ENCODE results near the gene TPSD1. TPM values are rescaled to one million over a fixed set of nuclear protein-coding genes. Genes with fewer than 3 reads are reported as not detected.
"Not testable (repeated sequence)": the region's sequence is repeated elsewhere in the genome, so short reads cannot be mapped to it uniquely, and the experiment has no call there.

TPSD1 gene
- total RNA-seq, 2 experiments from 2014 or later, result not detected

DNA sequence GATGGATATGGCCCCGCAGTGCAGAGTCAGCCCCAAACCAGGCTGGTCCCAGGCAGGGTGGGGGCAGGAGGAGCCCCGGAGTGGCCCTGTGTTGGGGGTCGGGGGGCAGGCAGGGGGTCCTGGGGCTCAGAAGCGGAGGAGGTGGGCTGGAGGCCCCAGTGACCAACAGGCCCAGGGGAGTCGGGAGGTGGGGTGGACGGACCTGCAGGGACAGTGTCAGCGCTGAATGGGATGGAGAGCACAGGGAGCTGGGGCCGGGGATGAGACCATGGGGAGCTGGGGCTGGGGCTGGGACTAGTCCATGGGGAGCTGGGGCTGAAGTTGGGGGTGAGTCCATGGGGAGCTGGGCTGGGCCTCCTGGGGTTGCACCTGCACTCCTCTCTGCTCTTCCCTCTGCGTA lies 16.3 kb upstream of the TPSD1 start:
- H3K4me1 Mint-ChIP-seq (ENCODE audit: low read depth); CTCF ChIA-PET; H3K9me3 Mint-ChIP-seq; POLR2A ChIA-PET; DNase-seq; H3K36me3 Mint-ChIP-seq; H3K27me3 Mint-ChIP-seq; intact Hi-C loops (cut with micrococcal nuclease); H3K27ac Mint-ChIP-seq; H3K4me3 Mint-ChIP-seq: not testable (repeated sequence)

DNA sequence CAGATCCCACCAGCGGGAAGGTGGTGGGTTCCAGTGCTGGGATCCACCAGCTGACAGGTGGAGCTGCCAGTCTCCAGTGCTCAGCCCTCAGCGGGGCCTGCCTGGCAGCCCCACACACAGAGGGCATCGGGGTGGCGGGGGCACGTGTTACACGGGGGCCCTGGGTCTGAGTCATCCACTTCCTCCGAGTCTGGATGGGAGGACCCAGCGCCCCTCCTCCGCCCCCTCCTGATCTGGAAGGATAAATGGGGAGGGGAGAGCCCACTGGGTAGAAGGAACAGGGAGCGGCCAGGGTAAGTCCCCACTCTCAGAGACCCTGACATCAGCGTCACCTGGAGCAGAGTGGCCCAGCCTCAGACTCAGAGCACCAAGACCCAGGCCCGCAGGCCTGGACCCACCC lies 15.4 kb upstream of the TPSD1 start, which contains the start of gene TPSAB1:
TSS of gene TPSAB1 (plus strand) at position 270 of the 400 bp plus-strand sequence. CDS start 234 bp downstream, outside the sequence.
- DNase-seq; H3K36me3 Mint-ChIP-seq; H3K4me3 Mint-ChIP-seq; POLR2A ChIA-PET; intact Hi-C loops (cut with micrococcal nuclease); H3K27ac Mint-ChIP-seq; H3K9me3 Mint-ChIP-seq; CTCF ChIA-PET; H3K27me3 Mint-ChIP-seq; H3K4me1 Mint-ChIP-seq (ENCODE audit: low read depth): not testable (repeated sequence)

DNA sequence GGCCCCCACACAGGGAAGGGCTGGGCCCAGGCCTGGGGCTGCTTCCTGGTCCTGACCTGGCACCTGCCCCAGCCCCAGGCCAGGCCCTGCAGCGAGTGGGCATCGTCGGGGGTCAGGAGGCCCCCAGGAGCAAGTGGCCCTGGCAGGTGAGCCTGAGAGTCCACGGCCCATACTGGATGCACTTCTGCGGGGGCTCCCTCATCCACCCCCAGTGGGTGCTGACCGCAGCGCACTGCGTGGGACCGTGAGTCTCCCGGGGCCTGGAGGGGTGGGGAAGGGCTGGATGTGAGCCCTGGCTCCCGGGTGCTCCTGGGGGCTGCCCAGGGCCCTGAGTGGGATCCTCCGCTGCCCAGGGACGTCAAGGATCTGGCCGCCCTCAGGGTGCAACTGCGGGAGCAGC lies 14.8 kb upstream of the TPSD1 start:
- H3K9me3 Mint-ChIP-seq; H3K4me3 Mint-ChIP-seq; H3K27me3 Mint-ChIP-seq; CTCF ChIA-PET; H3K27ac Mint-ChIP-seq; intact Hi-C loops (cut with micrococcal nuclease); H3K36me3 Mint-ChIP-seq; H3K4me1 Mint-ChIP-seq (ENCODE audit: low read depth); DNase-seq; POLR2A ChIA-PET: not testable (repeated sequence)

DNA sequence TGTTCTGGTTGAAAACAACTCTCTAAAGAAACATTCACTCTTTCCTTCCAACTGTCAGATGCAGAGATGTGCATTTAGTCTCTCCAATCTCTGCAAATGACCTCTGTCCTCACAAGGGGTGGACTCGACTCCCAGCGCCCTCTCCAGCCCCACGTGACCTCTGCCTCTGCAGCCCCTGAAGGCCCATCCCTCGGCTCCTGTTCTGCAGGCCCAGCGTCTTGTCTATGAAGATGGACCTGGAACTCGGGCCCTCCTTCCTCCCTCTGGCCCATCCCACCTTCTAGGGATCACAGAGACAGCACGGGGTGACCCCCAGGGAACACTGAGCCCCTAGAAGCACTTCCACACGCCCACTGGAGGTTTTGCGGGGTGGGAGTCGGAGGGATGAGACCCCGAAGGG lies 12.5 kb upstream of the TPSD1 start:
- POLR2A ChIA-PET; intact Hi-C loops (cut with micrococcal nuclease); H3K27me3 Mint-ChIP-seq: not testable (repeated sequence)

DNA sequence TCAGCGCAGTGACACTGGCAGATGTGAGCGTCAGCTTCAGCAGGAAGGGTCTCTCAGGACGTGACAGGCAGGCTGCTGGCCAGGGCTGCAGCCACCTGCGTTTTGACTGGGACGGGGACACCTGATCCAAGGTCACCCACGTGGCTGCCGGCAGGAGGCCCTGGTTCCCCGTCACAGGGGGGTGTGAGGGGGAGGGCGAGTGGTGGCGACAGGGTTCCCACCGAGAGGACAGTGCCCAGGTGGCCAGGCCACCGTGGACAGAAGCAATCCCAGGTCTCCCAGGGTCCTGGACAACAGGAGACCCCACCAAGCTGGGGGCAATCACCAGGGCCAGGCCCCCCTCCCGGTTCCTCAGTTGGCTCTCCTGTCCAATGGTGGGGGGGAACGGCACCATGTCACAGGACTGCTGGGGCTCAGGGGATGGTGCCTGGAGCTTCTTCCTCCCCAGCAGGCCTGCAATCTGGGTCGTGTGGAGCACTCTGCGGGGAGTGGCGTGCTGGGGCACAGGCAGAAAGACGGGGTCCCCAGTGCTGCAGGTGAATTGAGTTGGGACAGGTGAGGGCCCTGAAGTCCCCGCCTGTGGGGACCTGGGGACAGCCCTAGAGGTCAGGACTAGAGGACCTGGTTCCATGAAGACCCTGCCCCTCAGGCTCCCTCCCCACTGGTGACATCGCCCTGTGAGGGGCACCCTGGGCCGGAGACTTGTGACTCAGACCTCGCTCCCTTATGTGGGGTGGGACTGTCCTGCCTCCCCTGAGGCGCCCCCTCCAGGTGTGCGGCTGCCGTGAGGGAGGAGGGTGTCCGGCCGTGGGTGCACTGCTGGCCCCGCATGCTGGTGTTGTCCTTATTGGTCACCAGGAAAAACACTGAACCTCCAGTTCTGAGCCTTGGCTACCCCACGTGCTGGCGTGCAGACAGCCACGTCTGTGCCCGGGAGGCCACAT lies 11.7 kb upstream of the TPSD1 start:
- DNase-seq; H3K36me3 Mint-ChIP-seq; H3K4me3 Mint-ChIP-seq; H3K27ac Mint-ChIP-seq; CTCF ChIA-PET; H3K27me3 Mint-ChIP-seq; H3K4me1 Mint-ChIP-seq (ENCODE audit: low read depth); POLR2A ChIA-PET; H3K9me3 Mint-ChIP-seq; intact Hi-C loops (cut with micrococcal nuclease): not testable (repeated sequence)

More for the DNA sequence above, 12.5 kb upstream of the TPSD1 start:
- DNase-seq; H3K4me1 Mint-ChIP-seq (ENCODE audit: low read depth); H3K27ac Mint-ChIP-seq; H3K9me3 Mint-ChIP-seq; CTCF ChIA-PET; H3K4me3 Mint-ChIP-seq; H3K36me3 Mint-ChIP-seq: not testable (repeated sequence)

DNA sequence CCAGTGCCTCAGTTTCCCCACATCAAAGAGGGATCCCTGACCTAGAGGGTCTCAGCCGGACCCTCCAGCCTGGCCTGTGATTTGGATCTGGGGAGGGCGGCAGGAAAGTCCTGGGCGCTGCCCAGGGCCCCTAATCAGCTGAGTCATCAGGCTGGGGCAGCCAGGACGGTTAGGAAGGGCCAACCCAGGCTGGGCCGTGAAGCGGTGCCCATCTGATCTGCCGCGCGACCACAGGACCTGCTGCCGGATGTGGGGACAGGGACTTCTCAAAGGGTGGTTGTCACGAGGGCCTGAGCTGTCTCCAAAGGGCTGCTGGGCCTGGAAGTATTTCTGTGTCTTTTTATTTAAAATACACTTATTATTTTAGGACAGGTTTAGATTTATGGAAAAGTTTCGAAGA lies 11.0 kb upstream of the TPSD1 start:
- ChIA-PET POLR2A (no interaction called here), CTCF (no interaction called here)
- Mint-ChIP-seq H3K4me3 (no peak overlapping the region), H3K36me3 (no peaks in the 10 kb centered on the region), H3K27me3 (peaks cover 8% of the 10 kb centered on the region), H3K9me3 (no peaks in the 10 kb centered on the region), H3K27ac (no peak overlapping the region), H3K4me1 (ENCODE audit: low read depth) (no peaks in the 10 kb centered on the region)
- DNase-seq, result no peak
- intact Hi-C loops (cut with micrococcal nuclease), result no loop called here

DNA sequence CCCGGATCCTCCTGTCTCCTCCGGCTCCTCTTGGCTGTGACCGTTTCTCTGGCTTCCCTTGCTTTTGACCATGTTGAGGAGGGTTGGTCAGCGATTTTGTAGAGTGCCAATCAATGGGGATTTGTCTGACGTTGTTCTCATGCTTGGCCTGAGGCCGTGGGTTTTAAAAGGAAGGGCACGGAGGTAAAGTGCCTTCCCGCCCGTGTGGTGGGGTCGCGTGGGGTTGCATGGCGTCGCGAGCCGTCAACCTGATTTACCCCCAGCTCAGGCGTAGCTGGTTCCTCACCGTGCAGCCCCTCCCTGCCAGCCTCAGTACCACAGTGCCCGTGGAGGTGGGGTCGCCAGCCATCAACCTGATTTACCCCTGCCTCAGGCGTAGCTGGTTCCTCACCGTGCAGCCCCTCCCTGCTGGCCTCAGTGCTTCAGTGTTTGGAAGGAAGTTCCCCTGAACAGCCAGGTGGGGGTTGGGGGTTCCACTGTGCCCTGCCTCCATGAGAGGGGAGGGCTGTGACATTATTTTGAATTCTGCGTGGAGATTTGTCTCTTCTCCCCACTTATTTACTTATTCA lies 10.3 kb upstream of the TPSD1 start:
- no peak for DNase-seq
- H3K9me3 Mint-ChIP-seq, result no peaks in the 10 kb centered on the region
- H3K27me3 Mint-ChIP-seq, result peaks cover 8% of the 10 kb centered on the region
- no peaks in the 10 kb centered on the region for H3K4me1 Mint-ChIP-seq (ENCODE audit: low read depth)
- POLR2A ChIA-PET, result no interaction called here
- intact Hi-C loops (cut with micrococcal nuclease), result no loop called here
- H3K27ac Mint-ChIP-seq, result no peak overlapping the region
- CTCF ChIA-PET, result no interaction called here
- H3K36me3 Mint-ChIP-seq, result no peaks in the 10 kb centered on the region
- no peak overlapping the region for H3K4me3 Mint-ChIP-seq

DNA sequence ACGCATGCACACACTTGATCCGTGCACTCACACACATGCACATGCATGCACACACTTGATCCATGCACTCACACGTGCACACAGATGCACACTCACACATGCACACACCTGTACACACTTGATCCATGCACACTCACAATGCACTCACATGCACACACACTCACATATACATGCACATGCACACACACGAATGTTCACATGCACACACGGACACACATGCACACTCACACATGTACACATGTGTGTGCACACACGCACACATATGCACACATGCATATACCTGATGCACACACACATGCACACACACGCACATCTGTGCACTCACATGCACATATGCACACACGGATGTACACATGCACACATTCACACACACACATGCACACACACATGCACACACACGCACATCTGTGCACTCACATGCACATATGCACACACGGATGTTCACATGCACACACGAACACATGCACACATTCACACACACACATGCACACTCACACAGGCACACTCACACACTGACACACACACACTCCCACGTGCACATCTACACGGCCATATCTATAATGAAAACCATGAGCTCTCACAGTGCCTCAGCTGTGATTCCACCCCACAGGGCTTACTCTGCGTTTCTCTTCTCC lies 7.8 kb upstream of the TPSD1 start:
- intact Hi-C loops (cut with micrococcal nuclease); H3K27ac Mint-ChIP-seq; DNase-seq: not testable (repeated sequence)

DNA sequence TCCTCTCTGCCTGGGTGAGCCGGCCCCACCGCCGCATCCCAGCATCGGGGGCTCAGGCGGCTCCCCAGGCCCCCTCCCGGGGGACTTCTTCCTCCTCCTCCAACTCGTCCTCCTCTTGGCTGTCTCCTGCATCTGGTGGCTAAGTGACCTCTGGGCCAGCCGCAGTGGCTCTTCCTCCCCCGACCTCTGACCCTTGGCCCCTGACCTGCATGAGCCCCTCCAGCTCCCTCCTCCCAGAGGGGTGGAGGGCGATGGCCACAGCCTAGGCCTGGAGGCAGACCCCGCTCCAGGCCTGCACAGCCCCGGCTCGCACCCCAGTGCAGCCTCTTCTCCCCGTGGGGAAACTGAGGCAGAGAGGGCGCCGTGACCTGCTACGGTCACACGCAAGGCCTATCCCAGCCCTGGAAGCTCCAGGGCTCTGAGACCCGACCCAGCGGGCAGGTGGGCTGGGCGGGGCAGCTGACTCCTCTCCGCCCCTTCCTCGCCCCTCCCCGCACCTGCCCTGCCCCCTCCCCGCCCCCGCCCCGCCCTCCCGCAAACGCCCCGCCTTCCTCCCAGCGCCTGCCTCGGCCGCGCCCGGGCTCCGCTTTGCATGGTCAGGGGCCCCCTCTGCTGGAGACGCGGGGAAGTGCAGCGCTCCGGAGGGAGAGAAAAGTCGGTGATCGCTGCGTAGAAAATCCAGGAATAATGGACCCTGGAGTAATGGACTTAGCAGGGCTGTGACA lies 6.7 kb upstream of the TPSD1 start:
- H3K27me3 Mint-ChIP-seq; H3K4me1 Mint-ChIP-seq (ENCODE audit: low read depth); DNase-seq; intact Hi-C loops (cut with micrococcal nuclease); H3K4me3 Mint-ChIP-seq; POLR2A ChIA-PET; H3K36me3 Mint-ChIP-seq; CTCF ChIA-PET; H3K27ac Mint-ChIP-seq; H3K9me3 Mint-ChIP-seq: not testable (repeated sequence)

More for the DNA sequence above, 7.8 kb upstream of the TPSD1 start:
- CTCF ChIA-PET; POLR2A ChIA-PET; H3K4me3 Mint-ChIP-seq; H3K9me3 Mint-ChIP-seq; H3K4me1 Mint-ChIP-seq (ENCODE audit: low read depth); H3K36me3 Mint-ChIP-seq; H3K27me3 Mint-ChIP-seq: not testable (repeated sequence)

DNA sequence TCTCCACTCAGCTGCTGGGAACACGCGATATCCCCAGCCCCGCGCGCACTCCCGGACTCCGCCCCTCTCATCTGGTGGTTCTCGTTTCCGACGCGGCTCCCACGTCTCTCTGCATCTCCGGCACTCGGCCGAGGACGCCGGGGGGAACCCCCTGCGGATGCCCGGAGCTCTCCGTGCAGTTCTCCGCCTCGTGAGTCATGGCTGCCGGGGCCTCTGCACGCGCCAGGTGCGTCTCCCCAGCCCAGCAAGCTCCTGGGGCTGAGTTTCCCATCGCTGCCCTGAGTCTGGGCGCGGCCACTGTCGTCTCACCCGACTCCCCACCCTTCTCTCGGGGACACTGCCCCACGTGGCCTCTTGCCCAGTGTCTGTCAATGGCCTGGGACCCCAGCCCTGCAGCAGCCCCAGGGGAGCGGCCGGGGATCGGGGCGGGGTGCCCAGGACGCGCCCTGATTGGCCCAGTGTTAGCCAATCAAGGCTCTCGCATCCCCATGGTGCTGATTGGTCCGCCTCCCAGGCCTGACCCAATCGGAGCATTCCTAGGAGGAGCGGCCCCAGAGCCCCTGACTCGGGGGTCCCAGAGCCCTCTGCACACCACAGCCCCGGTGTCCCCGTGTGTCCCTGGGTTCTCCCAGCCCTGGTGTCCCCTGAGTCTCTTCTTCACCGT lies 2.0 kb upstream of the TPSD1 start:
- CTCF ChIA-PET, result not testable (repeated sequence)

DNA sequence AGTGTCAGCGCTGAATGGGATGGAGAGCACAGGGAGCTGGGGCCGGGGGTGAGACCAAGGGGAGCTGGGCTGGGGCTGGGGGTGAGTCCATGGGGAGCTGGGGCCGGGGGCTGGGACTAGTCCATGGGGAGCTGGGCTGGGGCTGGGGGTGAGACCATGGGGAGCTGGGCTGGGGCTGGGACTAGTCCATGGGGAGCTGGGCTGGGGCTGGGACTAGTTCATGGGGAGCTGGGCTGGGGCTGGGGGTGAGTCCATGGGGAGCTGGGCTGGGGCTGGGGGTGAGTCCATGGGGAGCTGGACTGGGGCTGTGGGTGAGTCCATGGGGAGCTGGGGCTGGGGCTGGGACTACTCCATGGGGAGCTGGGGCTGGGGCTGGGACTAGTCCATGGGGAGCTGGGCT lies 1.0 kb upstream of the TPSD1 start:
- H3K4me1 Mint-ChIP-seq (ENCODE audit: low read depth); H3K4me3 Mint-ChIP-seq; POLR2A ChIA-PET; H3K27me3 Mint-ChIP-seq; intact Hi-C loops (cut with micrococcal nuclease); H3K9me3 Mint-ChIP-seq; CTCF ChIA-PET; H3K36me3 Mint-ChIP-seq; H3K27ac Mint-ChIP-seq; DNase-seq: not testable (repeated sequence)

More for the DNA sequence above, 2.0 kb upstream of the TPSD1 start:
- H3K9me3 Mint-ChIP-seq; H3K4me3 Mint-ChIP-seq; POLR2A ChIA-PET; H3K27me3 Mint-ChIP-seq; H3K36me3 Mint-ChIP-seq; intact Hi-C loops (cut with micrococcal nuclease); H3K4me1 Mint-ChIP-seq (ENCODE audit: low read depth); H3K27ac Mint-ChIP-seq; DNase-seq: not testable (repeated sequence)

DNA sequence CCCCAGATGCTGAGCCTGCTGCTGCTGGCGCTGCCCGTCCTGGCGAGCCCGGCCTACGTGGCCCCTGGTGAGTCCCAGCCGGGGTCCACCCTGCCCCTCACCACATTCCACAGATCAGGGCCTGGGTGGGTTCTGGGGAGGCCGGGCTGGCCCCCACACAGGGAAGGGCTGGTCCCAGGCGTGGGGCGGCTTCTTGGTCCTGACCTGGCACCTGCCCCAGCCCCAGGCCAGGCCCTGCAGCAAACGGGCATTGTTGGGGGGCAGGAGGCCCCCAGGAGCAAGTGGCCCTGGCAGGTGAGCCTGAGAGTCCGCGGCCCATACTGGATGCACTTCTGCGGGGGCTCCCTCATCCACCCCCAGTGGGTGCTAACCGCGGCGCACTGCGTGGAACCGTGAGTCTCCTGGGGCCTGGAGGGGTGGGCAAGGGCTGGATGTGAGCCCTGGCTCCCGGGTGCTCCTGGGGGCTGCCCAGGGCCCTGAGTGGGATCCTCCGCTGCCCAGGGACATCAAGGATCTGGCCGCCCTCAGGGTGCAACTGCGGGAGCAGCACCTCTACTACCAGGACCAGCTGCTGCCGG lies 516 bp downstream of the TPSD1 start:
- H3K4me3 Mint-ChIP-seq; H3K9me3 Mint-ChIP-seq; H3K36me3 Mint-ChIP-seq; intact Hi-C loops (cut with micrococcal nuclease); CTCF ChIA-PET; POLR2A ChIA-PET; H3K27ac Mint-ChIP-seq; DNase-seq; H3K4me1 Mint-ChIP-seq (ENCODE audit: low read depth): not testable (repeated sequence)
- H3K27me3 Mint-ChIP-seq, result peaks cover 18% of the 10 kb centered on the region
